GM04504 (cell line): ENCODE results near the gene TFF3.

Experiments used
- DNase-seq: peaks from one replicate; pipeline ENCODE4 v3.0.0-alpha.2; 2012; ENCODE audit warnings: low read depth

Gene TFF3

DNA sequence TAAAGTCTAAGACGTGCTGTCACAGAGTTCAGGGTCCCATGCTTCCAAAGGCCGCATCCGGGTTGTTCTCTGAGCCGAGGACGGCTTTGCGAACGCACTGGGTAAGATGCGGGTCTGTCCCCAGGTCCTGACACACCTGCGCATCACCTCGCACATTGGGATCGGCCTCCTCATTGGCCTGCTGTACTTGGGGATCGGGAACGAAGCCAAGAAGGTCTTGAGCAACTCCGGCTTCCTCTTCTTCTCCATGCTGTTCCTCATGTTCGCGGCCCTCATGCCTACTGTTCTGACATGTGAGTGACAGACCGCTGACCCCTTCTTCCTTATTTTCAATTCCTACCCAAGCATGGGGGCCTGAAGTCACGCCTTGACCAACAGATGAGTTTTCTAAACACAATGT is 25.3 kb downstream of the TFF3 start:
- DNase-seq, result no peak

DNA sequence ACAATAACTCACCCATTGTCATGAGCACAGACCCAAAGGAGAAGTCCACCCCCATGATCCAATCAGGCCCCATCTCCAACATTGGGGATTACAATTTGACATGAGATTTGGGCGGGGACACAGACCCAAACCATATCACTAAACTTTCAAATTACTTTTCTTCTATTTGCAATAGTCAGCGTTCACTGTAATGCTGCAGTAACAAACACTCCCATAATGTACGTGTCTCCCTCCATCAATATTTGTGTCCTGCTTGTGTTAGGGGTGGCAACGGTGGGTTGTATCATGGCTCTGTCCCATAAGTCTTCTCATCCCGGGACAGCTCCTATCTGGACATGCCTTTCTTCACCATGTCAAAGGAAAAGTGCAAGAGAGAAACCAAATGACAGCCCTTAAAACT is 26.2 kb downstream of the TFF3 start:
- no peak for DNase-seq

DNA sequence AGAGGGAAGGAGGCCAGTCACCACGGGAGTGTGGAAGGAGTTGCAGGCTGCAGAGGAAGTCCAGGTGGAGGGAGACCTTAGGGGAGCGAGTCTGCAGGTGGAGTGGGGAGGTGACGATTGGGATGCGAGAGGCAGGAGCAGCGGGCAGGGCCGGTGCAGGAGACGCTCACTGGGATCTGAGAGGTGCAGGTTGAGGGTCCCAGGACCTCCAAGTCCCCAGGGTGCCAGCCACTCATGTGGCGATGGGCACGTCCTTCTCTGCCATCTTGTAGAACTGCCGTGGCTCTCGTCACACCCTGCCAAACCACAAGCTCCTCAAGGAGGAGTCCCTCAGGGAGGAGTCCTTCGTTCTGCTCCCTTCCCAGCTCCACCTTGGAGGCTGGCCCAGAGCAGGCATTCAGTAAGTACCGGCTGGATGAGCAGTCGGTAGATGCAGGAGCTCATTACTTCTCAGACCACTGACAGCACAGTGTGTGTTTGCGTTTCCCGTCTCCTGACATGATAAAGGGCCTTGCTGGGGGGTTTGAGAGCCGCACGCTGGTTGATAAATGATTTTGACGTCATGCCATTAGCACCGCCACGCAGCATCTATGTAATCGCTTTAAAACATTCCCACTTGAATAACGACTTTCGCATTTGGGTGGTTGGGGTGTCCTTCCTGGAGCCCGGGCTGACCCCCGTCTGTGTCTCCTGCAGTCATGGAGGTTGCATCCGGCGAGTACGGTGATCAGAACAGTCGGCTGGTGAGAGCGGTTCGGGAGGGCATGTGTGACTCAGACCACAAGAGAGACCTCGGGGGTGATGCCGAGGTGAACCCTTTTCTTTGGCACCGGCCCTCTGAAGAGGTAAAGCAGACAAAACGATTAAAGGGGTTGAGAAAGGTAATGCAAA is 27.8 kb downstream of the TFF3 start:
- DNase-seq, result no peak

DNA sequence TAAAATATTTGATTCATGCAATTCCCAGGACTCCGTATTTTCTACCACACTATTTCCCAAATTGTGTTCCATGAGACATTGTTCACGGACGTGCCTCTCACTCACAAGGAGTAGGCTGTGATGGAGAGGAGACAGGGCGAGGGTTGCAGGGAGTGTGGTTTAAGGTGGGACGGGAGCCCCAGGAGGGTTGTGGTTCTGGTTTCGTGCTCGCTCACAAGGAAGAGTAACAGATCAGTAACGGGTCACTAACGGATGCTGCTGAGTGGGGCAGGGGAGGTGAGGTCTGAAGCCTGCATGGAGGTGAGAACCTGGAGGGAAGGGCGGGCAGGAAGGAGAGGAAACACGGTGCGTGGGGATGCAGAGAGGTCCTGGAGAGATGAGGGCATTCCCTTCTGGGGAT is 28.8 kb downstream of the TFF3 start:
- DNase-seq, result no peak

DNA sequence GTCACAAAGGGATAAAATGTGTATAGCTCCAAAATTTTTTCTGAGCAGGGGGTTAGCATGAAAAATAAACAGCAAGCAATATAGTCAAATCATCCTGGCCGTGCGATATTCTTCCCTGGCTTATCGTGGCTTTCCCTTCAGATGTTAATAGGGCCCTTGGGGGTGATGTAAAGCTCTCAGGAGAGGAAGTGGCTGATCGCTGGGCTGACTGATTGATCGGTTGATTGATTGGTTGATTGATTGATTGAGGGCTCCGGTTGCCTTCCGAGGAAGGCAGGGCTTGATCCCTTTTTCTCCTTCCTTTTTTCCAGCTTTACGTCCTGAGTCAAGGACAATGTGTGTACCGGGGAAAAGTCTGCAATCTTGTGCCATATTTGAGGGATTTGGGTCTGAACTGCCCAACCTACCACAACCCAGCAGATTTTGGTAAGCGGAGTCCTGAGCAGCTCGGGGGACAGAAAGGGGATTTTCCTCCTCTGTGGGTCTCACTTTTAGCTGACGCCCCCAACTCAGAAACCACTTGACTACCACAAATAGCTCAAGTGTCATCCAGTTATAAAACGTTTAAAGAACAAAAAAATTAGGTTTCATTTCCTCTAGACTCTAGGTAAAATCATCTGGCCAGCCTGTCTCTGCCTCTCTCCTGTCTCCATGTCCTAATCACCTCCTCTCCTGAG is 29.5 kb downstream of the TFF3 start:
- DNase-seq, result no peak

DNA sequence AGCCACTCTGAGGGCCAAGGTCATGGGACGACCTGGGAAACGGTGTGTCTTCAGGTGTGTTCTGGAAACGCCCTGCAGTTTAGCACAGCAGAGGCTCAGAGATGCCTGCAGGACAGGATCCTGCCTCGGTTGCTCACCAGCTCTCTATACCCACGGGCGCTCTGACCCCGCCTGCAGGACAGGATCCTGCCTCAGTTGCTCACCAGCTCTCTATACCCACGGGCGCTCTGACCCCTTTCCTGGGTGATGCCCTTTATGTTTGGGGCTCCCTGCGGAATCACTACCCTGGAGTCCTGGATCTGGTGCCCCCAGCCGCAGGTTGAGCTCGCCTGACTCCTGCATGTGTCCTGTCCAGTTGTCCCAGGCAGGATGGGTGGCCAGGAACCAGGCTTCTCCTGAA is 32.5 kb downstream of the TFF3 start:
- DNase-seq, result no peak

DNA sequence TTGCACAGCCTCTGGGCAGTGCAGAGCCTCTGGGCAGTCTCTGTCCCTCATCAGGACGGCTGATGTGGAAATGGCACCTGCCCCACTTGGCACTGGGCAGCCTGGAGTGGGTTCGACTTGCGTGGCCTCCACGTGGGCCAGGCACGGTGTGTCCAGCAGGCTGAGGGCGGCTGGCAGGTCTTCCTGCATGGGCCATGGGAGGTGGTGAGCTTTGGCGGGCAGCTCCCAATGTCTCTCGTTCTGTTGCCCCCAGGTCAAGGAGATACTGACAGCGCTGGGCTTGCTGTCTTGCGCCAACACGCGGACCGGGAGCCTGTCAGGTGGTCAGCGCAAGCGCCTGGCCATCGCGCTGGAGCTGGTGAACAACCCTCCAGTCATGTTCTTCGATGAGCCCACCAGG is 33.2 kb downstream of the TFF3 start:
- DNase-seq, result no peak

DNA sequence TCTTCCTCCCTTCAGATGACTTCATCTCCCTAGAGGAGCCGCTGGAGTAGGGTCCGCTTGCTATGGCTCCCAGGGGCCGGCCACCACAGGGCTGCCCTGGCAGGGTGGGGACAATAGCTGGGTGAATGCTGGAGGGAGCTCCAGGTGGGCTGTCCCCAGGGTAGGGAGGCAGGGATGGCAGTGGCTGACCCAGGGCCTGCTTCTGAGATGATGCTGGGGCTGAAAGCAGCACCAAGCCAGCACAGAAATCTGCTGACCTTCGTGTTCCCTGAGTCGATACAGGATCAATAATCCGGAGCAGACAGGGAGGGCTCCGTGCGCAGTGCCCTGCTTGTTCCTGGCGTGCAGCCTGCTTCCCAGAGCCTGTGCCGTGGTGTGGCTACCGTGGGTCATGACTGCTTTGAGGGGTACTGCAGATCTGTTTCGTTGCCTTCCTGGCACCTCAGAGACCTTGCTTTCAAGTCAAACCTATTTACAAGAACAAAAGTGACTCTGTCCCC is 34.0 kb downstream of the TFF3 start:
- DNase-seq, result no peak

DNA sequence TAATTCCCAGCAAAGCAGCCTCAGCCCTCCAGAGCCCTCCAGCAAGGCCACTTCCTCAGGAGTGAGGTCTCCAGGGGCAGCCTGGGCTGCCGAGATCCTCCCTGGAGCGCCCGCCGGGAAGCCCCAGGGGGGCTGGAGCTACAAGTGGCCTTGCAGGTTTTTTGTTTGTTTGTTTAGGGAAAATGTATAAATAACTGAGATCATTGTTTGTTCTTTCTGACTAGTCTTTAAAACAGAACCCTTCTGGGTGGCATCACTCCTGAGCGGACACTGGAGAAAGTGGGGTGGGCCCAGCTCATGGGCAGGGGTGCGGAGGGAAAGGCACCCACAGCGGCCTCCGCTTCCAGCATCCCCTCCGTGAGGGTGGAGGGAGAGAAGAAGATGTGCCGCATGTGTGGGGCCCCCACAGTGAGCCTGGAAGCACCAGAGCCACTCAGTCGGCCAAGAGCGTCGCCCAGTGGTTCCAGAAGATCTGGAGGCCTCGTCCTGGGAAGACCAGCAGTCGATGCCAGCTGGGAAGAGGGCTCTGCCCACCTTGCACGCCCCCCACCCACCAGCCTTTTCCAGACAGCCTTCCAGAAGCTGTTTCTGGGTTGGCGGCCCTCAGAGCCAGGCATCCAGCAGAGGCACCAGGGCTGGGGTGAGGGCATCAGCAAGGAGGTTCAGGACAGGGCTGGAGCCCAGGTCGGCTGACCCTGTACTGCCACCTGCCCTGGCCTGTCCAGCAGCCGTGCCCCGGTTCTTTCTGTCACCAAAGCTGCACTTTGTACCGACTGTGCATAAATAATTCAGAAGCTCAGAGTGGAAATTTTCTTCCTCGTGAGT is 34.6 kb downstream of the TFF3 start:
- no peak for DNase-seq

DNA sequence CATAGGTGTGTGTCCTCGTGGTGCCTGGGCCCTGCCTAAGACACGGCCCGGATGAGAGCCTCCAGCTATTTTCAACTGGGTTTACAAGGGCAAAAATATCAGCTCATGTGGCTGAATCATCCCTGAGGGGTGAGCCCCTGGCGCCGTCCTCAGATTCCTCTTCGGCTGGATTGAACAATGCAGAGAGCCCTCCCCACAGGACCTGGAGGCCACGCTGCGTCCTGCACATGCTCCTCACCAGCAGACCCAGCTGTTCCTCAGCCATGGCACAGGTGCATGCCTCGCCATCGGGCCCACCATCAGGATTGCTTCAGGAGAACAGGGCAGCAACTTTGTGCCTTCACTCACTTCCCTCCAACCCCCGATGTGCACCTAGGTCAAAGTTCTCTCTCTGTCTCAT is 35.3 kb downstream of the TFF3 start:
- no peak for DNase-seq

DNA sequence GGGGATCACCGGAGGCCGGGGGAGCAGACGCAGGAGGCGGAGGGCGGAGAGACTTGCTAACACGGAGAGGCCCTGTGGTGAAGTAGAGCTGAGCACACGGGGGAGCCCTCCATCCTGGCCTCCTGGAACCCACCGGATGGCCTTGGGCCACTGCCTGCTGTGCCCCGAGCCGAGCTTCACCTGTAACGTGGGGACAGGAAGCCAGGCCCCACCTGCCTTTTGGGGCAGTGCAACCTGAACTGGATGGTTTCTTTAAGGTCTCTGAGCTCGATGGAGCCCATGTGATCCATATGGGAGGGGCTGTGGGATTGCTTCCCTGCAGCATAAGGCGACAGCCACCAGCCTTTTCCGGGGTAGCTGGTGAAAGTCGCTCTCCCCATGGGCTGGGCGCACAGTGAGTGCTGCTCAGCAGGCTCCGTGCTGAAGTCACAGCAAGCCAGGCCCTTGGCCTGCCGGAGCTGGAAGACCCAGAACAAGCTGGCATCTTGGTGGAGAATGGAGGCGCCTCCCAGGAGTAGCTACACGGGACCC is 35.8 kb downstream of the TFF3 start:
- no peak for DNase-seq

DNA sequence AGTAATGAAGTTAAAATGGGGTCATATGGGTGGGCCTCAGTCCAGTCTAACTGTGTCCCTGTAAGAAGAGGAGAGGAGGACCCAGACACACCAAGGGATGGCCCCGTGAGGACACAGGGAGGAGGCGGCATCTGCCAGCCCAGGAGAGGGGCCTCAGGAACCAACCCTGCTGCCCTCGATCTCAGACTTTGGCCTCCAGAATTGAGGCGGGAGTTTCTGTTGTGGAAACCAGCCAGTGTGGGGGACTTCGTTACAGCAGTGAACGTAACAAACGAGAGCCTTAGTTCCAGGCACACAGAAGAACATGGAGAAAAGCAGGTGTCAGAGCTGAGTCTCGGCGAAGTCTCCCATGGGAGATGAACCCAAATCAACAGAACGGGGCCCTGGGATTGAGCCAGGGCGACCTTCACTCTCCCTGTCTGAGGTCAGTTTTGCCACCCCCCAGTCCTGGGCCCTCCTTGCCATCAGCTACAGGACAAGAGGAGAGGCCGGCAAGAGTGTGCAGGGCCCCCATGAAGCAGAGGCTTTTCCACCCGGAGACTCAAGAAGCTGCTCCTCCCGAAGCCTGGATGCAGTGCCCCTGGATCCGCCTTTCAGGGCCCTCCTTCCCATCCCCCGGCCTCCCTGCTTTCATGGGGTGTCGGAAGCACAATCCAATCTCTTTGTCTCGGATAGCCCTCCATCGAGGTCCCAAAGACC is 36.6 kb downstream of the TFF3 start:
- no peak for DNase-seq

DNA sequence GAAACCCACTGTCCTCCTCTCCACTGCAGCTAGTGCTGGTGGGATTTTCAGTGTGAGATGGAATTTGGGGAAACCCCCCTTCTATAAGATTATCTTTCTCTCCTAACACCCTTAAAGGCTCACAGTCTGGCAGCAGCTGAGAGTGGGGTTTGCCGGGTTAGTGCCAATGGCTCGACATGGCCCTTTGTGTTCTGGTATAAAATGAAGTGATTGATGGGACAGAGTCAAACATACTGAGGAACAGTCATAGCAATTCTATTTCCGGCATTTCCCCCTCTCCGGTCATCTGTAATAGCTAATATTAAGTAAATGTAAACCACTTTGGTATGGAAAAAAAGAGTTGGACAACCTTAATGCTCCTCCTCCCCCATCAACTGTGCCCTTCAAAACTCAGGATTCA is 37.6 kb downstream of the TFF3 start:
- no peak for DNase-seq

DNA sequence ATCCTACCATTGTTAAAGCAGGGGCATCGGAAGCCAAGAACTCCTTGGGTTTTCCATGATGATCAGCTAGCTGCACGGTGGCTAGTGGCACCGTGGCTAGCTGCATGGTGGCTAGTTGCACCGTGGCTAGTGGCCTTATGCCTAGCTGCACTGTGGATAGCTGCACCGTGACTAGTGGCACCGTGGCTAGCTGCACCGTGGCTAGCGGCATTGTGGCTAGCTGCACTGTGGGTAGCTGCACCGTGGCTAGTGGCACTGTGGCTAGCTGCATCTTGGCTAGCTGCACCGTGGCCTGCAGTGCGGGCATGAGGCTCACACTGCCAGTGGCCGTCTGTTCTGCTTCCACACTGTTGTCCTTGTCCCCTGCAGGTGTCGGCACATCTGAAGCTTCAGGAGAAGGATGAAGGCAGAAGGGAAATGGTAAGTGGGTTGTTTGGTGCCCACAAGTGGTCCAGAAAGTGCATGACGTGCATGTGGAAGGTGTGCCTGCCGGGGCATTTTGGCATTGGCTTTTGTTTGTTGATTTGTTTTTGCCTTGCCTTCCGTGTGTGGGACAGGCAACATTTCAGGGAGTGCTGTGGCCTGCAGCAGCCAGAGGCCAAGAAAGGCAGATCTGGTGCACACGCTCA is 38.6 kb downstream of the TFF3 start:
- DNase-seq, result no peak

DNA sequence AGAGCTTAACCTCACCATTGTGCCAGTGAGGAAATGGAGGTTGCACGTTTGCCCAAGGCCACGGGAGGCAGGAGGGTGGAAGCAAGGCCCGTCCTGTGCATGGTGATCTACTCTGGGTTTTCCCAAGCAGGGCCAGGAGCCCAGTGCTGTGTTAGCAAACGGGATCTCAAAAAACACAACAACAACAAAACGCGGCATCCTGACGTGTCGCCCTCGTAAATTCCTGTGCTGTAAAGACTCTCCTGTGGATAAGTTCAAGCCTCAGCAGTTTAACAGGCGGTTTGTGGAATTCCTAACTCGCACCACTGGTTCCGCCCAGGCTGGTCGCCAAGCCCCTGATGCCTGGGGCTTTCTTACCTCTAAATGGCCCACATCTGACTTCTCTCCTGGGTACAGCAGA is 39.1 kb downstream of the TFF3 start:
- no peak for DNase-seq

DNA sequence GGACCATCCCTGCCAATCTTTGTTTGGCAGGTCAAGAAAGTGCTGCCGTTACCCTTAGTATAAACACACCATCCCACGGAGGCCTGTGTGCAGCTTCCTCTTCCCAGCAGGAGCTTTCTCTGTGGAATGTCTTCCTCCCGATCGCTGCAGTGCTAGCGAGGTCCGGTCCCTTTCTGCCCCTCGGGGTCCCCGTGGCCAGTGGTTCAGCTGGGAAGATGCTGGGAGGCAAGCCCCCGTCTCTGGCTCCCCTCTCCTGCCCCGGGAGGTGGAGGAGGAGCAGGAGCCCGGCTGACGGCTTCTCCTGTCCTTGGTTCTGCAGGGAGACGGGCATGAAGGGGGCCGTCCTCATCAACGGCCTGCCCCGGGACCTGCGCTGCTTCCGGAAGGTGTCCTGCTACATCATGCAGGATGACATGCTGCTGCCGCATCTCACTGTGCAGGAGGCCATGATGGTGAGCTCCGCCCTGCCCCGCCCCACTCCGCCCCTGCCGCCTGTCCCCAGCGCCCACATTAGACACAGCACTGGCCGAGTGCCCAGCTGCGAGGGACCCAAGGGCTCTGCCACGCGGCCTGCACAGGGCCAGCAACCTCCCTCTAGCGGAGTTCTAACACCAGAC is 42.1 kb downstream of the TFF3 start:
- no peak for DNase-seq

DNA sequence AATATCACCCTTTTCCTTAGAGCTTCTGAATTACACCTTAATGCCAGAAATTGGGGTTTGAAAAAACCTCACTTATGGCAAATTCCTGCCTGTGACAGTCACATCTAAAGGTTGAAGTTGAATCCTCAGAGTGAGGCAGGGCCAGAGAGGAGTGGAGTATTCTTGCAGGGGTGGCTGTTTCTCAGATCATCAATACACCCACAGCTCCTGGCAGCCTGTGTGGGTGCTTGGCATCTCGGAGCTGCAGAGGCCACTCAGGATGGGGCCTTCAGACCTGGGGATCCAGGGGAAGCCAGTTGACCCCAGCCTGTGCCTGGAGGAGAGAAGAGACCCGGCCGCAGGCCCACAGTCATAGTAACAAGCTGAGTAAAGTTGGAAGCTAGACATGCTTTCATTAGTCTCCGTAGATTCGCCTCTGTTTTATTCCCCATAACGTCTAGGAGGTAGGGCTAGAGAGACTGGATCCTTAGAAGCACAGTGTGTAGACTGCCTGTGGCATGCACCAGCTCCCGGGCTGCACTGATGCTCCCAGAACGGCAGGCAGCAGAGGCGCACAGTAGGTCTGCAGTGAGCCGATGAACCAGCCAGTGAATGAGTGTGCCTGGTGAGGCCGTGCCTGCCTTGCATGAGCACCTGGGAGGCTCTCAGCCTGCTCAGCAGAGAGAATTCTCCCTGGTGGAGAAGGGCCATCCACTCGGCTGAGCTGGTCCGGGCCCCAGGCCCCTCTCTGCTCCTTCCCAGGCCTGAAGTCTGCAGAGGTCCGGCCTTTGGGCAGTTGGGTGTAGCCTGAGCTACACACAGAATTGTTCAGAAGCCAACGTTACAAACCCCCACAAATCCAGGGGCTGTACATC is 42.9 kb downstream of the TFF3 start:
- DNase-seq, result no peak

DNA sequence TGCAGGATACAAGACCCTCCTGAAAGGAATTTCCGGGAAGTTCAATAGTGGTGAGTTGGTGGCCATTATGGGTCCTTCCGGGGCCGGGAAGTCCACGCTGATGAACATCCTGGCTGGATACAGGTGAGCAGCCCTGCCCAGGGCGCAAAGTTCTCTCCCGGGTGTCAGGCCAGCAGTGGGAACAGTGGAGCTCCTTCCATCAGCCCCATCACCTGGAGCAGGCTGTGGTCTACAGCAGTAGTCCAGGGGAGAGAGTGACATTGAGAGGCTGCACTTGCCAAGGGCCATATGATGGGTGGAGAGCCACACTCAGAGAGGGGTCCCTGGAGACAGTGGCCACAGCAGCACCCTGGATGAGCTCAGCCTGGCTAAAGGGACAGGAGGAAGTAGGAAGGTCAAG is 44.1 kb downstream of the TFF3 start:
- DNase-seq, result no peak

DNA sequence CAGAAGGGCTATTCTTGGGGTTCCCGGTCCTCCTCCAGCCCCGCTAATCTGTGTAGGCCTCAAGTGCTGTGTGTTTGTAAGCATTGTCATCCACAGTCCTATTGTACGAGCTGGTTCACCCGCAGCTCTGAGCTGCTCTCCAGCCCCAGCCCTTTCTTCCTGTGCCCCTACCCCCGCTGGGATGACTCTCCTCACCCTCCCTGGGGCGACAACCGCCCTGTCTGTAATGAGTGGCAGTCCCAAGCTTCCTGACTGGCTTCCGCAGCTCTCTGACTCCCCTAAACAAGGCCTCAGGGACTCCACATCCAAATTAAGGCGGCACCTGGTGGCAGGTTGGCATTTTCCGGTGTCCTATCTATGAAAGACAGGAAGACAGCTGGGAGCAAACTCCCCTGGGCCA is 45.8 kb downstream of the TFF3 start:
- DNase-seq, result no peak
